Left ventricle myocardium inferior (tissue), 1 donor: Measurements from ENCODE around the gene SRP72. TPM values are rescaled to one million over a fixed set of nuclear protein-coding genes. Genes with fewer than 3 reads are reported as not detected.
A peak's percentile ranks its signal among the peaks of the same experiment; 100 is the strongest.

ENCODE experiments used
- DNase-seq: peaks from one replicate; pipeline ENCODE4 v3.0.0-alpha.2; 2020
- H3K27ac ChIP-seq: fragments of 200-600 bp; replicated peaks from 2 replicates; pipeline ENCODE4 v1.8.0; 2021
- H3K27me3 ChIP-seq: fragments of 200-600 bp; 2 replicates; pipeline ENCODE4 v1.8.0; 2021; ENCODE audit warnings: low read depth
- H3K36me3 ChIP-seq: fragments of 200-600 bp; 2 replicates; pipeline ENCODE4 v1.8.0; 2021
- H3K4me1 ChIP-seq: fragments of 200-600 bp; 2 replicates; pipeline ENCODE4 v1.8.0; 2021
- H3K4me3 ChIP-seq: fragments of 200-600 bp; 2 replicates; pipeline ENCODE4 v1.8.0; 2021; ENCODE audit warnings: mild to moderate bottlenecking, moderate library complexity
- H3K9me3 ChIP-seq: fragments of 200-600 bp; replicated peaks from 2 replicates; pipeline ENCODE4 v1.8.0; 2021
- CTCF ChIP-seq: fragments of 200-600 bp; IDR thresholded peaks from 2 replicates; pipeline ENCODE4 v1.8.0; 2021; ENCODE audit warnings: antibody characterized with exemption, mild to moderate bottlenecking, borderline replicate concordance
- intact Hi-C: fragments of 100-400 bp; cut with micrococcal nuclease; formaldehyde crosslinking; loops from one replicate; pipeline ENCODE4 v1.11.0; 2022
- long read RNA-seq: library from polyadenylated mRNA; unstranded; transcript quantifications from one replicate; pipeline ENCODE4 v2.0.0, GENCODE V29; 2021
- total RNA-seq: library from RNA; stranded (reverse); fragmentation: NEBNext Ultra II Directional; extraction: Animal tissue kit (Norgen Biotek cat#: 25700); gene quantifications from one replicate; pipeline ENCODE4 v1.2.1, GENCODE V29; 2021
- donor health status: DM: no; HTN: yes; CAD: no; lungs with severe emphysema.

The SRP72 gene
- total RNA-seq: 32.6 TPM
- long read RNA-seq, full-length matches to known transcripts: 35 of 45 reads
- long read RNA-seq, partial matches to known transcripts: 9 of 45 reads
- long read RNA-seq, other reads (novel, unspliced or antisense): 1 of 45 reads

GRCh38 chr4:56467284-56468096, at the start of gene SRP72:
TSS of gene SRP72 (plus strand) at chr4:56467617. CDS start at chr4:56467636, 19 bp downstream.
- Histone ChIP-seq H3K36me3 (peaks cover 33% of the 10 kb centered on the region), H3K4me1 (peaks cover 58% of the 10 kb centered on the region), H3K27ac (peak within 1 kb of the TSS; percentile 85), H3K27me3 (no peaks in the 10 kb centered on the region), H3K9me3 (no peaks in the 10 kb centered on the region), H3K4me3 (peak within 1 kb of the TSS; percentile 92)
- peak; percentile 87 for DNase-seq
- no peak for TF ChIP-seq CTCF
- intact Hi-C loops: no loop called here

GRCh38 chr4:56424176-56424575, 43.2 kb upstream of the SRP72 start:
- intact Hi-C loops: no loop called here
- peak overlapping the region; percentile 48 for H3K4me3 ChIP-seq
- H3K9me3 ChIP-seq: no peaks in the 10 kb centered on the region
- H3K27me3 ChIP-seq: no peaks in the 10 kb centered on the region
- no peak for TF ChIP-seq CTCF
- H3K36me3 ChIP-seq: no peaks in the 10 kb centered on the region
- H3K27ac ChIP-seq: no peak overlapping the region
- DNase-seq: no peak
- peaks cover 13% of the 10 kb centered on the region for H3K4me1 ChIP-seq

GRCh38 chr4:56424697-56425514, 42.5 kb upstream of the SRP72 start:
- intact Hi-C loops: no loop called here
- Histone ChIP-seq H3K9me3 (no peaks in the 10 kb centered on the region), H3K4me3 (peak overlapping the region; percentile 48), H3K27me3 (no peaks in the 10 kb centered on the region), H3K4me1 (peaks cover 13% of the 10 kb centered on the region), H3K27ac (no peak overlapping the region), H3K36me3 (no peaks in the 10 kb centered on the region)
- peak; percentile 71 for TF ChIP-seq CTCF
- no peak for DNase-seq

- H3K27me3 ChIP-seq: no peaks in the 10 kb centered on the region
- no peaks in the 10 kb centered on the region for H3K36me3 ChIP-seq
- no peak for TF ChIP-seq CTCF
- H3K27ac ChIP-seq: no peak overlapping the region
- no peak overlapping the region for H3K4me3 ChIP-seq
- no peak for DNase-seq
- H3K4me1 ChIP-seq: peaks cover 13% of the 10 kb centered on the region
- H3K9me3 ChIP-seq: no peaks in the 10 kb centered on the region
- intact Hi-C loops: no loop called here
These were observed 41.9 kb upstream of the SRP72 start for GRCh38 chr4:56425518-56425917.

- H3K27me3 ChIP-seq: no peaks in the 10 kb centered on the region
- H3K36me3 ChIP-seq: no peaks in the 10 kb centered on the region
- H3K27ac ChIP-seq: no peak overlapping the region
- H3K4me1 ChIP-seq: peaks cover 13% of the 10 kb centered on the region
- H3K9me3 ChIP-seq: no peaks in the 10 kb centered on the region
- no peak for DNase-seq
- no peak for TF ChIP-seq CTCF
- no peak overlapping the region for H3K4me3 ChIP-seq
- intact Hi-C loops: no loop called here
These were observed 41.1 kb upstream of the SRP72 start for GRCh38 chr4:56426273-56426672.
